ENCODE results near the gene OTUD5.

The OTUD5 gene

DNA sequence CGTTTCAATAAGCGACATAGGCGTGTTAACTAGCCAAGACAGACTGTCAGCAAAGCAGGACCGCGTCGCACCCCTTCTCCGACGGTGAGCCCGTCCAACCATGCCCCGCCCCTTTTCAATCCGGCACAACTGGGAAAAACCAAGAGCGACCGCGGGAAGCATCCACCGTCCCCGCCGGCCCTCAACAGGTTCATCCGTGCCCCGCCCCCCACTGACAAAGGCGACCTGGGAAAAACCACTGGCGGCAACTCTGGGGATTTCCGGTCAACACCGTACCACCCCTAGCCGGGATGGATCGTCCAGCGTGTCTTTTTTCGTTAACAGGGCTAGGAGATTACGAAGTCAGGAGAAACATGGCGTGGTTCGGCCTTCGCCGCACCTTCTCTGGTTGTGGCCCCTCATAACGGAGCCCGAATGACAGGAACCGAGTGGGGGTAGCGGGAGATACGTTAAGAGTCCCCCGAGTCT, 60.2 kb downstream of the OTUD5 start:
- no peak for DNase-seq (ENCODE audit: low spot score)
- Histone ChIP-seq H3K4me3 (peak overlapping the region; percentile 75), H3K27ac (peak overlapping the region; percentile 83 to 96)
- TF ChIP-seq, protein P1, sequence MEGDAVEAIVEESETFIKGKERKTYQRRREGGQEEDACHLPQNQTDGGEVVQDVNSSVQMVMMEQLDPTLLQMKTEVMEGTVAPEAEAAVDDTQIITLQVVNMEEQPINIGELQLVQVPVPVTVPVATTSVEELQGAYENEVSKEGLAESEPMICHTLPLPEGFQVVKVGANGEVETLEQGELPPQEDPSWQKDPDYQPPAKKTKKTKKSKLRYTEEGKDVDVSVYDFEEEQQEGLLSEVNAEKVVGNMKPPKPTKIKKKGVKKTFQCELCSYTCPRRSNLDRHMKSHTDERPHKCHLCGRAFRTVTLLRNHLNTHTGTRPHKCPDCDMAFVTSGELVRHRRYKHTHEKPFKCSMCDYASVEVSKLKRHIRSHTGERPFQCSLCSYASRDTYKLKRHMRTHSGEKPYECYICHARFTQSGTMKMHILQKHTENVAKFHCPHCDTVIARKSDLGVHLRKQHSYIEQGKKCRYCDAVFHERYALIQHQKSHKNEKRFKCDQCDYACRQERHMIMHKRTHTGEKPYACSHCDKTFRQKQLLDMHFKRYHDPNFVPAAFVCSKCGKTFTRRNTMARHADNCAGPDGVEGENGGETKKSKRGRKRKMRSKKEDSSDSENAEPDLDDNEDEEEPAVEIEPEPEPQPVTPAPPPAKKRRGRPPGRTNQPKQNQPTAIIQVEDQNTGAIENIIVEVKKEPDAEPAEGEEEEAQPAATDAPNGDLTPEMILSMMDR (IDR thresholded peaks at IDR 0.05): no peak

DNA sequence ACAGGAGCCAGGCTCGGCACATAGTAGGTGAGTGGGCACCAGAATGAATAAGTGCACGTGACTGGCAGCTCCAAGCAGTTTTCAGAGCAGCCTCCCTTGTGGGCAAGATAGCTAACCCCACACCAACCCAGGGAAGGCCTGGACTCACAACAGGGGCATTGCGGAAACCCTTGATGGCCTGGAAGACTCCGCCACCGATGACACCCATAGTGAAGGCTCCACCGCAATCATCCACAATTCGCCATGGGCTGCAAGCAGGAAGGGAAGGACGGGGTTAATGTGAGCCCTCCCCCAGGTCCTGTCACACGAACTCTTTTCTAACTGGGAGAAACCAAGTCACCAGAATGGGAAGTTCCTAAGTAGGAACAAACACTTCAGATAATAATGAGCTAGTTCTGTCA, 60.8 kb downstream of the OTUD5 start:
- H3K27ac ChIP-seq: peak overlapping the region; percentile 83 to 96
- TF ChIP-seq, protein P1 (IDR thresholded peaks at IDR 0.05): no peak
- H3K4me3 ChIP-seq: peak overlapping the region; percentile 75
- DNase-seq (ENCODE audit: low spot score): no peak

DNA sequence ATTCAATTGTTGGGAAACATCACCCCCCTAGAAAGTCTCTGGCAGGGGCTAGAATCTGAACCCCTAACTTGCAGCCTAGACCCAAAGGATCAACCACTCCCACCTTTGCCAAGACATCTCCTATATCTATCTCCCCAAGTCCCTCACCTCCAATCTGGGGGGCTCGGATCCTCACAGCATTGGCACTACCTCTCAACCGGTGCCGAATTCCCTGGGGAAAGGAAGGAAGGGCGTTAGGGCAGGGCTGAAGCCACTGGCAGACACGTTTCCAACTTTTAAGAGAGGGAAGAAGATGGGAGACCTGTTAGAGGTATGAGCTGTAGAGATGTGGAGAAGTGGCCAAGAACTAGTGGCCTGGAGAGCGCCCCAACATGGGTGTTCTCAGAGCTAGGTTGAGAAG, 62.5 kb downstream of the OTUD5 start:
- H3K27ac ChIP-seq: no peak overlapping the region

DNA sequence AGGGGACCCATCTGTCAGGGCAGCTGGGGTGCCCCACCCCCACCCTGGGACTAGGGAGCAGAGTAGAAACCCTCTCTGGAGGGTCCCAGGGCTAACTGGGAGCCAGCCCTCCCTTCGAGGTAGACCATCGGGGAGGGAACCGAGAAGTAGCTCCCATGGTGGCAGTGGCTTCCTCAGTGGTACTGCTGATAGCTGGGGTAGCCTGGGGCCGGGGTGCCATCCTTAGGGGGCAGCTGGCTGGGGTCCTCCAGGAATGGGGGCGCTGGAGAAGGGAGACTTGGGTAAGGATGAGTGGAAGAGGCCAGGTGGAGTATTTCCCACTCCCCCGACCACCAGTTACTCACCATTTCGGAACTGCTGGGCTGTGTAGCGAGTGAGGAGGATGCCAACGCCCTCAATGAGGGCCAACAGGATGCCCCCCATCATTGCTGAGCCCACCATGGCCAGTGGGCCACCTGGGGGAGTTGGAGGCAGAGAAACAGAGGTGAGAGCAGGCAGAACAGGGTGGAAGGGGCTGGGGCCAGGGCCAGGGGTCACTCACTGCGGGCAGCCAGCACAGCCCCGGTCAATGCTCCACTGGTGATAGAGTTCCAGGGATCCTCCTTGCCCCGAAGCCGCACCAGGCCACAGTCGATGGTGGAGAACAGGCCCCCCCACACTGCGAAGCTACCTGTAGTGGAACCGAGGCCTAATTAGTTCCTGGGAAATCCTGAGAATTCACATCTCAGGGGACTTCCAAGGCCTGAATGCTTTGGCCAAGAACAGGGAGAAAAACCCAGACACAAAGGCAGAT, 63.7 kb downstream of the OTUD5 start:
- no peak for DNase-seq (ENCODE audit: low spot score)
- Histone ChIP-seq H3K27ac (no peak overlapping the region), H3K4me3 (no peak overlapping the region)
- TF ChIP-seq, protein P1 (IDR thresholded peaks at IDR 0.05): no peak

More for the DNA sequence above, 62.5 kb downstream of the OTUD5 start:
- TF ChIP-seq, protein P1 (IDR thresholded peaks at IDR 0.05): no peak
- no peak overlapping the region for H3K4me3 ChIP-seq
- DNase-seq (ENCODE audit: low spot score): no peak

DNA sequence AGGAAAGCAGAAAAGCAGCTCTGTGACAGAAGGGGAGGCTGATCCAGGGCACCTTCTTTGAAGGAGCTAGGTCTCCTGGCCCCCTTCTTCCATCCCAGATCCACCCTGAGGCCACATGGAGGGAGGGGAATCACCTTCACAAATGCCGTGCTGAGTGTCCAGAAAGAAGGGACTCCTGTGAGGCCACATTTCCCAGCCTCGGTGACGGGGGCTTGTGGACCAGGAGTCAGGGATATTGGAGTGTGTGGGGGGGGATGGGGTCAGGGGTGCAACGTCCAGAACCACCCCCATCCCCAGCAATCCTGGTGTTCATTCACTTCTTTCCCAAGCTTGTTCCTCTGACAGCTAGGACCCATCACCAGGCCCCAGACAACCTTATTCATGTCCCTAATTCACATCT, 64.5 kb downstream of the OTUD5 start:
- Histone ChIP-seq H3K27ac (no peak overlapping the region), H3K4me3 (no peak overlapping the region)
- TF ChIP-seq, protein P1 (IDR thresholded peaks at IDR 0.05): no peak
- DNase-seq (ENCODE audit: low spot score): no peak

DNA sequence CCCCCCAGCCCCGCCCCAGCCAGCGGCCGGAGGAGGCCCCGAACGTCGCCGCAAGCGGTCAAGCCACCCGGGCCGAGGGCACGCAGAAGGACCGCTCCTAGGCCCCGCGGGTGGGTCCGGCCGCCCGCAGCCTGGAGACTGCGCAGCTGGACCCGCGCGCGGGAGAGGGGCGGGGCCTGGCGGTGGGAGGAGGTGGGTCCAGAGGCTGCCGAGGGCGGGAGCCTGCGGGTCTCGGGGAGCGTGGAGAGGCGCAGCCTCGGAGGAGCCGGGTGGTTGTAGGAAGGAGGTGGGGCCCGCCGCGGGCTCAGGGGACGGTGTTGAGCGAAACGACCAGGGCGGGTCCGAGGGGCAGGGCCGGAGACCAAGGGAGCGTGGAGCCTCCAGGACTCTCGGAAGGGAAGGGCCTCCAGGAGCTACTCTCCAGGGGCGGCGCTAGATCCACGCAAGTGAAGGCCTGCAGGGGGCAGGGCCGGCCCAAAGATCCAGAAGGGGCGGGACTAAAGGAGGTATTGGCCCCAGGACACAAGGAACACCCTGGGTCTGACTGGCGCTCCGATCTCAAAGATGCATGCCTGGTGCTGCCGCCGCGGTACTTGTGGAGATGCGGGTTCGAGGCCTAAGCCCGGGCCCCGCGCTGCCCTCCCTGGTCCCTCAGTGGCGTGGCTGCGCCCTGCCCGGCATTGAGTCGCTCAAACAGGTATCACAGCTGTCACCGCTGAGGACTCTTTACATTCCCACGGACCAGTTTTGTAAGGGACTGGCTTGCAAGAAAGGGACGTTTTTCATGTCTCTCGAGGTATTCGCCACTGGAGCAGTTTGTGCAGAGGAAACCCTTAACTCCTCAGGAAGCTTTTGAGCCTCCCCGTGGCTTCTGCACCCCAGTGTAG, 65.8 kb downstream of the OTUD5 start:
- Histone ChIP-seq H3K27ac (peak overlapping the region; percentile 67 to 84), H3K4me3 (peak overlapping the region; percentile 75)
- TF ChIP-seq, protein P1 (IDR thresholded peaks at IDR 0.05): no peak
- DNase-seq (ENCODE audit: low spot score): peak; percentile 93

Data from coronary artery (tissue), 2 donors.